ENCODE measurements around the gene PPP4R3B. TPM values are rescaled to one million over a fixed set of nuclear protein-coding genes. Genes with fewer than 3 reads are reported as not detected.
A peak's percentile ranks its signal among the peaks of the same experiment; 100 is the strongest.

PPP4R3B gene
- total and polyA plus RNA-seq, 2 experiments from 2014 or later = 25.6 to 56.6 TPM

GRCh38 chr2:55519938-55520885 lies 97.2 kb downstream of the PPP4R3B start:
- peak overlapping the region; percentile 96 for H3K4me3 Mint-ChIP-seq
- Histone ChIP-seq H3K79me2 (replicated peaks; ENCODE audit: insufficient read depth) (no peaks in the 10 kb centered on the region), H3K4me1 (ENCODE audit: insufficient read depth) (0 out of 2 replicates have a peak, but pooled peaks cover 3% of the 10 kb centered on the region), H4K20me1 (replicated peaks; ENCODE audit: insufficient read depth) (no peaks in the 10 kb centered on the region), H3F3A (replicated peaks; ENCODE audit: low read depth) (no peaks in the 10 kb centered on the region), H3K4me3 (peak overlapping the region; percentile 72), H3K36me3 (ENCODE audit: insufficient read depth) (no peaks in the 10 kb centered on the region), H3K9me2 (ENCODE audit: insufficient read depth) (no peaks in the 10 kb centered on the region), H3K4me2 (peak overlapping the region; percentile 82), H3K27ac (ENCODE audit: low read depth) (no peak overlapping the region), H3K27me3 (ENCODE audit: insufficient read depth) (no peaks in the 10 kb centered on the region), H2AFZ (peak overlapping the region; percentile 91)
- peak overlapping the region; percentile 83; the same call in 1 of the 2 replicates for H3K27ac Mint-ChIP-seq
- ATAC-seq (peak; percentile 28), DNase-seq (ENCODE audit: low spot score) (peak; percentile 50)
- peaks cover 5% of the 10 kb centered on the region; the same call in 2 of the 3 replicates for H3K4me1 Mint-ChIP-seq
- H3K36me3 Mint-ChIP-seq (ENCODE audit: low read depth) = peaks cover 8% of the 10 kb centered on the region; the same call in 2 of the 3 replicates
- H3K27me3 Mint-ChIP-seq (ENCODE audit: insufficient read depth, low read depth, poor library complexity) = peaks cover 2% of the 10 kb centered on the region
- TF ChIP-seq JUNB (IDR thresholded peaks at IDR 0.05; ENCODE audit: unreplicated experiment) (no peak), EZH2 (IDR thresholded peaks at IDR 0.05; ENCODE audit: low read depth, unreplicated experiment) (peak; percentile 39)
- no peaks in the 10 kb centered on the region; the same call in 2 of the 3 replicates for H3K9me3 Mint-ChIP-seq

GRCh38 chr2:55518841-55519165 lies 98.6 kb downstream of the PPP4R3B start:
- no peaks in the 10 kb centered on the region for H3K27me3 ChIP-seq (ENCODE audit: insufficient read depth)
- H3K36me3 ChIP-seq (ENCODE audit: insufficient read depth) = no peaks in the 10 kb centered on the region
- peak overlapping the region; percentile 77 for H2AFZ ChIP-seq
- DNase-seq (ENCODE audit: low spot score) = peak; percentile 58
- Mint-ChIP-seq H3K9me3 (no peaks in the 10 kb centered on the region; the same call in 2 of the 3 replicates), H3K4me3 (peak overlapping the region; percentile 96), H3K27me3 (ENCODE audit: insufficient read depth, low read depth, poor library complexity) (peaks cover 2% of the 10 kb centered on the region), H3K36me3 (ENCODE audit: low read depth) (no peaks in the 10 kb centered on the region; the same call in 2 of the 3 replicates), H3K27ac (peak overlapping the region; percentile 97), H3K4me1 (peaks cover 5% of the 10 kb centered on the region; the same call in 2 of the 3 replicates)
- 0 out of 2 replicates have a peak, but pooled peaks cover 3% of the 10 kb centered on the region for H3K4me1 ChIP-seq (ENCODE audit: insufficient read depth)
- peak overlapping the region; percentile 39; the same call in 1 of the 2 replicates for H3K27ac ChIP-seq (ENCODE audit: low read depth)
- H3K9me2 ChIP-seq (ENCODE audit: insufficient read depth) = no peaks in the 10 kb centered on the region
- H3K79me2 ChIP-seq (replicated peaks; ENCODE audit: insufficient read depth) = no peaks in the 10 kb centered on the region
- peak overlapping the region; percentile 72 for H3K4me3 ChIP-seq
- ATAC-seq = peak; percentile 39
- H3K4me2 ChIP-seq = peak overlapping the region; percentile 83
- no peaks in the 10 kb centered on the region for H4K20me1 ChIP-seq (replicated peaks; ENCODE audit: insufficient read depth)
- TF ChIP-seq POLR2AphosphoS5 (IDR thresholded peaks at IDR 0.05; ENCODE audit: low read depth) (no peak), CREB1 (CRISPR knock-in tag; IDR thresholded peaks at IDR 0.05; ENCODE audit: low read depth) (no peak), JUNB (IDR thresholded peaks at IDR 0.05; ENCODE audit: unreplicated experiment) (no peak), REST (IDR thresholded peaks at IDR 0.05; ENCODE audit: unreplicated experiment) (no peak), ETS1 (IDR thresholded peaks at IDR 0.05) (no peak), ZNF114 (CRISPR knock-in tag; IDR thresholded peaks at IDR 0.05) (no peak)
- no peaks in the 10 kb centered on the region for H3F3A ChIP-seq (replicated peaks; ENCODE audit: low read depth)

All from GM23338 (cell line).